ENCODE measurements around the gene TMTC3. TPM values are rescaled to one million over a fixed set of nuclear protein-coding genes. Genes with fewer than 3 reads are reported as not detected.

The TMTC3 gene
- total and polyA plus RNA-seq, 5 donors from 2014 or later: 1.4 to 9.2 (median 3.9) TPM

DNA sequence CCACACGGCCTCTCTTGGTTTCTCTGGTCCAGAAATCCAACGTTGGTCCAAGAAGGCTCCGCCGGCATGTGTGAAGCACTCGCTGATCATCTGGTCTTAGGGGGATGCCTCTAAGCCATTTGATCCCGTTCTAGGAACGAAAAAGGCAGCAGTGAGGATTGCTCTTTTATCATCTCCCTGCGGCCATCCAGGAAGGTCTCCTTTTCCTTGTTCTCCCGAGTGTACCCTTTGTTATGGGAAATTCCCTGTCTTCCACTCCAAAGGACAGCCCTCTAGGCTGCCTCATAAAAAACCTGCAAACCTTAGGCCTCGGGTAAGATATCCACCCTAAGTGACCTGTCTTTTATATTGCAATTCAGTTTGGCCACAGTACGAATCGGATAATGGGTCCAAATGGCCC lies 85.8 kb downstream of the TMTC3 start:
- DNase-seq (no peak), ATAC-seq (ENCODE audit: low read depth in 2 of 2) (no peak)
- Histone ChIP-seq H3K36me3 (ENCODE audit: control insufficient read depth, insufficient read depth, low read length) (no peaks in the 10 kb centered on the region), H3K27ac (ENCODE audit: insufficient read depth, low read length, poor library complexity, severe bottlenecking) (no peak overlapping the region), H3K4me1 (ENCODE audit: control insufficient read depth, insufficient read depth, low read length, poor library complexity, severe bottlenecking) (no peaks in the 10 kb centered on the region), H3K4me3 (ENCODE audit: low read depth, low read length) (no peak overlapping the region), H3K9me3 (ENCODE audit: control insufficient read depth in 2 of 2, low read length in 2 of 2) (no peaks in the 10 kb centered on the region), H3K27me3 (ENCODE audit: control insufficient read depth, insufficient read depth, low read length) (no peaks in the 10 kb centered on the region)
- Mint-ChIP-seq H3K4me3 (no peak overlapping the region), H3K9me3 (peaks cover 0 to 6% (median 0%) of the 10 kb centered on the region in 7 donors), H3K4me1 (peaks cover 0 to 10% (median 3%) of the 10 kb centered on the region in 4 donors), H3K27me3 (no peaks in the 10 kb centered on the region), H3K27ac (no peak overlapping the region), H3K36me3 (no peaks in the 10 kb centered on the region)

- no peak for ATAC-seq (ENCODE audit: low read depth in 2 of 2)
- no peaks in the 10 kb centered on the region for H3K9me3 ChIP-seq (ENCODE audit: control insufficient read depth in 2 of 2, low read length in 2 of 2)
Measured at GRCh38 chr12:88228720-88229119, 86.6 kb downstream of the TMTC3 start.

GRCh38 chr12:88230271-88230670 lies 88.2 kb downstream of the TMTC3 start:
- ATAC-seq (ENCODE audit: low read depth in 2 of 2) (no peak), DNase-seq (no peak)
- Mint-ChIP-seq H3K9me3 (peaks cover 0 to 4% (median 0%) of the 10 kb centered on the region in 7 donors), H3K27me3 (no peaks in the 10 kb centered on the region), H3K4me3 (no peak overlapping the region), H3K27ac (no peak overlapping the region), H3K36me3 (no peaks in the 10 kb centered on the region), H3K4me1 (peaks cover 0 to 10% (median 3%) of the 10 kb centered on the region in 4 donors)
- Histone ChIP-seq H3K4me1 (ENCODE audit: control insufficient read depth, insufficient read depth, low read length, poor library complexity, severe bottlenecking) (no peaks in the 10 kb centered on the region), H3K9me3 (ENCODE audit: control insufficient read depth in 2 of 2, low read length in 2 of 2) (no peaks in the 10 kb centered on the region), H3K36me3 (ENCODE audit: control insufficient read depth, insufficient read depth, low read length) (no peaks in the 10 kb centered on the region), H3K27me3 (ENCODE audit: control insufficient read depth, insufficient read depth, low read length) (no peaks in the 10 kb centered on the region), H3K4me3 (ENCODE audit: low read depth, low read length) (no peak overlapping the region), H3K27ac (ENCODE audit: insufficient read depth, low read length, poor library complexity, severe bottlenecking) (no peak overlapping the region)

More at GRCh38 chr12:88228720-88229119, 86.6 kb downstream of the TMTC3 start:
- Mint-ChIP-seq H3K36me3 (no peaks in the 10 kb centered on the region), H3K4me1 (peaks cover 0 to 10% (median 3%) of the 10 kb centered on the region in 4 donors), H3K27ac (no peak overlapping the region), H3K4me3 (no peak overlapping the region), H3K9me3 (peaks cover 0 to 6% (median 0%) of the 10 kb centered on the region in 7 donors), H3K27me3 (no peaks in the 10 kb centered on the region)
- Histone ChIP-seq H3K27ac (ENCODE audit: insufficient read depth, low read length, poor library complexity, severe bottlenecking) (no peak overlapping the region), H3K36me3 (ENCODE audit: control insufficient read depth, insufficient read depth, low read length) (no peaks in the 10 kb centered on the region), H3K4me1 (ENCODE audit: control insufficient read depth, insufficient read depth, low read length, poor library complexity, severe bottlenecking) (no peaks in the 10 kb centered on the region), H3K27me3 (ENCODE audit: control insufficient read depth, insufficient read depth, low read length) (no peaks in the 10 kb centered on the region), H3K4me3 (ENCODE audit: low read depth, low read length) (no peak overlapping the region)
- DNase-seq: no peak

- Mint-ChIP-seq H3K9me3 (peaks cover 0 to 5% (median 0%) of the 10 kb centered on the region in 7 donors), H3K27ac (no peak overlapping the region), H3K4me1 (no peaks in the 10 kb centered on the region), H3K36me3 (no peaks in the 10 kb centered on the region), H3K27me3 (no peaks in the 10 kb centered on the region), H3K4me3 (no peak overlapping the region)
- Histone ChIP-seq H3K27me3 (ENCODE audit: control insufficient read depth, insufficient read depth, low read length) (no peaks in the 10 kb centered on the region), H3K4me1 (ENCODE audit: control insufficient read depth, insufficient read depth, low read length, poor library complexity, severe bottlenecking) (no peaks in the 10 kb centered on the region), H3K9me3 (ENCODE audit: control insufficient read depth in 2 of 2, low read length in 2 of 2) (no peaks in the 10 kb centered on the region), H3K4me3 (ENCODE audit: low read depth, low read length) (no peak overlapping the region), H3K27ac (ENCODE audit: insufficient read depth, low read length, poor library complexity, severe bottlenecking) (no peak overlapping the region), H3K36me3 (ENCODE audit: control insufficient read depth, insufficient read depth, low read length) (no peaks in the 10 kb centered on the region)
- ATAC-seq (ENCODE audit: low read depth in 2 of 2): no peak
- DNase-seq: no peak
Measured at GRCh38 chr12:88235183-88235833, 93.2 kb downstream of the TMTC3 start.

DNA sequence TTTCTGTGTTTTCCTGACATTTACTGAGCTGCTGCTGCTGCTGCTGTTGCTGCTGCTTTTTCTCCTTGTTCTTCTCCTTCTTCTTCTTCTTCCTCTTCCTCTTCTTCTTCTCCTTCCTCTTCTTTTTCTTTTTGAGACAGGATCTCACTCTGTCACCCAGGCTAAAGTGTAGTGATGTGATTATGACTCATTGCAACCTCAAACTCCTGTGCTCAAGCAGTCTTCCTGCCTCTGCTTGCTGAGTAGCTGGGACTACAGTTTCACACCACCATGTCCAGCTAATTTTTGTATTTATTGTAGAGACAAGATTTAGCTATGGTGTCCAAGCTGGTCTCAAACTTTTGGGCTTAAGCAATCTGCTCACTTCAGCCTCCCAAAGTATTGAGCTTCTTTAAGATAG lies 95.8 kb downstream of the TMTC3 start:
- H3K27ac Mint-ChIP-seq: no peak overlapping the region
- H3K4me3 ChIP-seq (ENCODE audit: low read depth, low read length): no peak overlapping the region
- peaks cover 0 to 5% (median 0%) of the 10 kb centered on the region in 4 donors for H3K4me1 Mint-ChIP-seq
- H3K4me1 ChIP-seq (ENCODE audit: control insufficient read depth, insufficient read depth, low read length, poor library complexity, severe bottlenecking): no peaks in the 10 kb centered on the region
- H3K4me3 Mint-ChIP-seq: no peak overlapping the region
- no peaks in the 10 kb centered on the region for H3K36me3 ChIP-seq (ENCODE audit: control insufficient read depth, insufficient read depth, low read length)
- peak in 1 of 3 donors; percentile 2 for DNase-seq
- H3K27me3 Mint-ChIP-seq: no peaks in the 10 kb centered on the region
- H3K27me3 ChIP-seq (ENCODE audit: control insufficient read depth, insufficient read depth, low read length): no peaks in the 10 kb centered on the region
- H3K9me3 ChIP-seq (ENCODE audit: control insufficient read depth in 2 of 2, low read length in 2 of 2): no peaks in the 10 kb centered on the region
- no peak for ATAC-seq (ENCODE audit: low read depth in 2 of 2)
- H3K9me3 Mint-ChIP-seq: peaks cover 0 to 5% (median 2%) of the 10 kb centered on the region in 7 donors
- H3K36me3 Mint-ChIP-seq: no peaks in the 10 kb centered on the region
- no peak overlapping the region for H3K27ac ChIP-seq (ENCODE audit: insufficient read depth, low read length, poor library complexity, severe bottlenecking)

GRCh38 chr12:88238406-88238805 lies 96.3 kb downstream of the TMTC3 start:
- no peak for ATAC-seq (ENCODE audit: low read depth in 2 of 2)
- no peaks in the 10 kb centered on the region for H3K27me3 ChIP-seq (ENCODE audit: control insufficient read depth, insufficient read depth, low read length)
- peaks cover 0 to 5% (median 2%) of the 10 kb centered on the region in 7 donors for H3K9me3 Mint-ChIP-seq

GRCh38 chr12:88241862-88242570 lies 99.9 kb downstream of the TMTC3 start:
- peak in 1 of 3 donors; percentile 7 for DNase-seq
- Histone ChIP-seq H3K27me3 (ENCODE audit: control insufficient read depth, insufficient read depth, low read length) (no peaks in the 10 kb centered on the region), H3K4me3 (ENCODE audit: low read depth, low read length) (no peak overlapping the region), H3K27ac (ENCODE audit: insufficient read depth, low read length, poor library complexity, severe bottlenecking) (no peak overlapping the region), H3K4me1 (ENCODE audit: control insufficient read depth, insufficient read depth, low read length, poor library complexity, severe bottlenecking) (no peaks in the 10 kb centered on the region), H3K36me3 (ENCODE audit: control insufficient read depth, insufficient read depth, low read length) (no peaks in the 10 kb centered on the region), H3K9me3 (ENCODE audit: control insufficient read depth in 2 of 2, low read length in 2 of 2) (no peaks in the 10 kb centered on the region)
- H3K4me3 Mint-ChIP-seq: no peak overlapping the region
- no peaks in the 10 kb centered on the region for H3K27me3 Mint-ChIP-seq
- H3K27ac Mint-ChIP-seq: peak overlapping the region in 1 of 3 donors; percentile 16
- no peaks in the 10 kb centered on the region for H3K36me3 Mint-ChIP-seq
- H3K4me1 Mint-ChIP-seq: peaks cover 0 to 5% (median 0%) of the 10 kb centered on the region in 4 donors
- ATAC-seq (ENCODE audit: low read depth in 2 of 2): no peak
- peaks cover 0 to 5% (median 2%) of the 10 kb centered on the region in 7 donors for H3K9me3 Mint-ChIP-seq

More at GRCh38 chr12:88238406-88238805, 96.3 kb downstream of the TMTC3 start:
- H3K4me3 ChIP-seq (ENCODE audit: low read depth, low read length): no peak overlapping the region
- DNase-seq: no peak
- no peaks in the 10 kb centered on the region for H3K27me3 Mint-ChIP-seq
- no peak overlapping the region for H3K27ac ChIP-seq (ENCODE audit: insufficient read depth, low read length, poor library complexity, severe bottlenecking)
- no peaks in the 10 kb centered on the region for H3K36me3 Mint-ChIP-seq
- H3K4me1 Mint-ChIP-seq: peaks cover 0 to 5% (median 0%) of the 10 kb centered on the region in 4 donors
- no peaks in the 10 kb centered on the region for H3K9me3 ChIP-seq (ENCODE audit: control insufficient read depth in 2 of 2, low read length in 2 of 2)
- no peak overlapping the region for H3K4me3 Mint-ChIP-seq
- H3K4me1 ChIP-seq (ENCODE audit: control insufficient read depth, insufficient read depth, low read length, poor library complexity, severe bottlenecking): no peaks in the 10 kb centered on the region
- H3K36me3 ChIP-seq (ENCODE audit: control insufficient read depth, insufficient read depth, low read length): no peaks in the 10 kb centered on the region
- no peak overlapping the region for H3K27ac Mint-ChIP-seq

All from CD4-positive, CD25-positive, alpha-beta regulatory T cell (primary cell).